Caco-2 (cell line): Measurements from ENCODE around the gene SH3RF1. TPM values are rescaled to one million over a fixed set of nuclear protein-coding genes. Genes with fewer than 3 reads are reported as not detected.

ENCODE experiments used
- BruUV-seq: library from RNA; stranded (reverse); fragments of 400-500 nt; replicated peaks from 2 replicates; lab custom pipeline; 2021; lab: Mats Ljungman, UMichigan
- CTCF ChIA-PET: fragments of 300-600 bp; sonication (Branson Sonifier 250); formaldehyde crosslinking; loops from one replicate; lab custom pipeline; 2022; ENCODE audit warnings: antibody characterized with exemption; lab: Charles Lee
- POLR2A ChIA-PET: fragments of 300-600 bp; sonication (Branson Sonifier 250); formaldehyde crosslinking; loops from one replicate; lab custom pipeline; 2022; ENCODE audit warnings: antibody characterized with exemption; lab: Charles Lee
- DNase-seq, 2 experiments: peaks; one replicate each; pipeline versions ENCODE4 v3.0.0 to v3.0.0-alpha.2; 2020 to 2022
- H3K27me3 ChIP-seq: replicated peaks from 2 replicates; pipeline ENCODE4 v1.6.0; 2011; ENCODE audit warnings: low read length; ENCODE audit not compliant: control insufficient read depth, insufficient read depth
- H3K36me3 ChIP-seq: 2 replicates; pipeline ENCODE4 v1.5.1; 2011; ENCODE audit warnings: low read length; ENCODE audit not compliant: control insufficient read depth, insufficient read depth
- H3K4me1 ChIP-seq: fragments of 250-450 bp; sonication (Bioruptor Pico); 2 replicates; pipeline ENCODE4 v1.5.1; 2020; ENCODE audit warnings: mild to moderate bottlenecking
- H3K4me3 ChIP-seq: 2 replicates; pipeline ENCODE4 v1.5.1; 2011; ENCODE audit warnings: low read depth, mild to moderate bottlenecking, control low read depth, low read length
- H3K9me3 ChIP-seq: fragments of 250-450 bp; sonication (Bioruptor Pico); 2 replicates; pipeline ENCODE4 v1.5.1; 2020; ENCODE audit warnings: mild to moderate bottlenecking, moderate library complexity
- H3K27ac Mint-ChIP-seq: one replicate; pipeline ENCODE4 v1.8.0; 2022; ENCODE audit warnings: mixed read lengths; ENCODE audit not compliant: unreplicated experiment
- H3K27me3 Mint-ChIP-seq: one replicate; pipeline ENCODE4 v1.8.0; 2022; ENCODE audit warnings: mixed read lengths; ENCODE audit not compliant: insufficient read depth, unreplicated experiment
- H3K36me3 Mint-ChIP-seq: one replicate; pipeline ENCODE4 v1.8.0; 2022; ENCODE audit warnings: mild to moderate bottlenecking, mixed read lengths; ENCODE audit not compliant: insufficient read depth, unreplicated experiment
- H3K4me1 Mint-ChIP-seq: one replicate; pipeline ENCODE4 v1.8.0; 2022; ENCODE audit warnings: low read depth, mixed read lengths; ENCODE audit not compliant: unreplicated experiment
- H3K4me3 Mint-ChIP-seq: one replicate; pipeline ENCODE4 v1.8.0; 2022; ENCODE audit warnings: mild to moderate bottlenecking, moderate library complexity, mixed read lengths; ENCODE audit not compliant: unreplicated experiment
- H3K9me3 Mint-ChIP-seq: one replicate; pipeline ENCODE4 v1.8.0; 2022; ENCODE audit warnings: mixed read lengths; ENCODE audit not compliant: unreplicated experiment
- CTCF ChIP-seq, 2 experiments: fragments of 200-600 bp in 1 of 2; IDR thresholded peaks; 1 replicate in 1 of 2; 2 replicates in 1 of 2; pipeline versions ENCODE4 v1.5.1 to v1.8.0; 2011 to 2022; ENCODE audit warnings: antibody characterized with exemption in 1 of 2, control low read depth in 1 of 2, inconsistent platforms in 1 of 2, low read depth in 1 of 2, low read length in 1 of 2, mild to moderate bottlenecking in 1 of 2, moderate library complexity in 1 of 2; ENCODE audit not compliant: insufficient read depth in 1 of 2, severe bottlenecking in 1 of 2, unreplicated experiment in 1 of 2
- intact Hi-C: fragments of 100-400 bp; cut with micrococcal nuclease; formaldehyde crosslinking; loops from one replicate; pipeline ENCODE4 v1.10.0; 2022; ENCODE audit not compliant: unreplicated experiment
- total RNA-seq: library from RNA; stranded (reverse); gene quantifications from 2 replicates; pipeline ENCODE4 v1.2.3, GENCODE V29; 2022

SH3RF1 gene
- total RNA-seq, 1 experiment from 2014 or later = 25.1 TPM

GRCh38 chr4:169311643-169312365, 41.0 kb upstream of the SH3RF1 start:
- no peaks in the 10 kb centered on the region for H3K9me3 Mint-ChIP-seq
- H3K36me3 Mint-ChIP-seq = no peaks in the 10 kb centered on the region
- peaks cover 26% of the 10 kb centered on the region for H3K4me1 ChIP-seq
- POLR2A ChIA-PET = no interaction called here
- intact Hi-C loops = no loop called here
- H3K27me3 Mint-ChIP-seq = no peaks in the 10 kb centered on the region
- H3K4me1 Mint-ChIP-seq = peaks cover 14% of the 10 kb centered on the region
- CTCF ChIA-PET = interaction anchor here (0.7 to 1.1 kb wide), 2 partner anchors 301 to 900 kb away, joined by 3 read pairs; partner anchors contain the start of gene CBR4
- no peaks in the 10 kb centered on the region for H3K36me3 ChIP-seq
- no peak overlapping the region for H3K27ac Mint-ChIP-seq
- 0 out of 2 replicates have a peak, but pooled peaks cover 2% of the 10 kb centered on the region for H3K9me3 ChIP-seq
- TF ChIP-seq CTCF (IDR thresholded peaks at IDR 0.05; ENCODE audit: insufficient read depth in 1 of 2, low read depth in 1 of 2, low read length in 1 of 2, severe bottlenecking in 1 of 2, unreplicated experiment in 1 of 2) = peak; percentile 35 to 44
- H3K4me3 ChIP-seq = no peak overlapping the region
- BruUV-seq = no TSS peak
- no peaks in the 10 kb centered on the region for H3K27me3 ChIP-seq
- no peak overlapping the region for H3K4me3 Mint-ChIP-seq
- peak; percentile 50 to 69 for DNase-seq

DNA sequence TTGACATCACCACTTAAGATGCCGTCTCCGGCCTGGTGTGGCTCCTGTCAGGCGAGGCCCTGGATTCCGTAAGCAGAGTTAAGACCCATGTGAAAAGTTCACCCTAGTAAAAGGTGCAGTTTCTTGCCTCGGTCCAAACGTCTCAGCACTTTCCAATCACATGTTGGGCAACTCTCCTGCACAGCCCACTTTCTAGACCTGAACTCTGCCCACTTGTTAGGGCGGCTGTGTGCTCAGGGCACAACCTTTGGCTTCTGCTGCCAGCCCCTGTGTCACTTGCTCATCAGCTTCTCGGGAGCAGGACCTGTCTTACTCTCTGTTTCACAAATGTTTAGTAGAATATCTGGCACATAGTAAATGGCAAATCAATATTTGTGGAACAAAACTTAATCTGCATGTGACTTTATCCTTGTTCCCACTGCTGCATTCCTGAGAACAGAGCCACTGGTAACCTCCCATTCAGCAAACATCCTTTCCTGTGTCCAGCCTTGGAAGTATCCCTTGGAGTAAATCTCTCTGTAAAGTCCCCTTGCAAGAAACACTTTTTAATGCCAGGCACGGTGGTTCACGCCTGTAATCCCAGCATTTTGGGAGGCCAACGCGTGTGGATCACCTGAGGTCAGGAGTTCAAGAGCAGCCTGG, 38.7 kb upstream of the SH3RF1 start:
- Histone ChIP-seq H3K9me3 (peaks cover 2% of the 10 kb centered on the region; the same call in 1 of the 2 replicates), H3K27me3 (no peaks in the 10 kb centered on the region), H3K4me1 (peaks cover 13% of the 10 kb centered on the region), H3K4me3 (no peak overlapping the region), H3K36me3 (no peaks in the 10 kb centered on the region)
- Mint-ChIP-seq H3K9me3 (no peaks in the 10 kb centered on the region), H3K4me1 (peaks cover 7% of the 10 kb centered on the region), H3K27ac (no peak overlapping the region), H3K36me3 (no peaks in the 10 kb centered on the region), H3K4me3 (no peak overlapping the region), H3K27me3 (no peaks in the 10 kb centered on the region)
- POLR2A ChIA-PET = interaction anchor here (0.6 kb wide), 1 partner anchor 37 kb away, joined by 6 read pairs; no protein-coding TSS in a partner anchor
- no peak for TF ChIP-seq CTCF (IDR thresholded peaks at IDR 0.05; ENCODE audit: insufficient read depth in 1 of 2, low read depth in 1 of 2, low read length in 1 of 2, severe bottlenecking in 1 of 2, unreplicated experiment in 1 of 2)
- intact Hi-C loops = no loop called here
- no TSS peak for BruUV-seq
- CTCF ChIA-PET = interaction anchor here (0.7 kb wide), 1 partner anchor 126 kb away, joined by 3 read pairs; no protein-coding TSS in a partner anchor
- no peak for DNase-seq

GRCh38 chr4:169307576-169307975, 36.8 kb upstream of the SH3RF1 start:
- H3K4me3 ChIP-seq = no peak overlapping the region
- TF ChIP-seq CTCF (IDR thresholded peaks at IDR 0.05; ENCODE audit: insufficient read depth in 1 of 2, low read depth in 1 of 2, low read length in 1 of 2, severe bottlenecking in 1 of 2, unreplicated experiment in 1 of 2) = no peak
- ChIA-PET POLR2A (no interaction called here), CTCF (no interaction called here)
- intact Hi-C loops = no loop called here
- DNase-seq = no peak
- H3K4me3 Mint-ChIP-seq = no peak overlapping the region
- no TSS peak for BruUV-seq
- peaks cover under 1% of the 10 kb centered on the region for H3K4me1 Mint-ChIP-seq
- H3K36me3 Mint-ChIP-seq = no peaks in the 10 kb centered on the region
- no peaks in the 10 kb centered on the region for H3K36me3 ChIP-seq
- H3K27me3 ChIP-seq = no peaks in the 10 kb centered on the region
- H3K9me3 ChIP-seq = no peaks in the 10 kb centered on the region; the same call in 1 of the 2 replicates
- 0 out of 2 replicates have a peak, but pooled peaks cover 4% of the 10 kb centered on the region for H3K4me1 ChIP-seq
- no peaks in the 10 kb centered on the region for H3K27me3 Mint-ChIP-seq
- H3K9me3 Mint-ChIP-seq = no peaks in the 10 kb centered on the region
- no peak overlapping the region for H3K27ac Mint-ChIP-seq
